SK-N-SH treated with all-trans-retinoic acid at 6 μM for 48 hours (cell line): Measurements from ENCODE around the gene PMM2.

ENCODE experiments used
- ARNTL ChIP-seq: fragments of 450-650 bp; formaldehyde crosslinking; IDR thresholded peaks from 2 replicates; pipeline ENCODE4 v1.5.0; 2020; ENCODE audit warnings: low read depth, mild to moderate bottlenecking, moderate library complexity, borderline replicate concordance
- BACH2 ChIP-seq: fragments of 250-450 bp; sonication (Bioruptor Pico); IDR thresholded peaks from 2 replicates; pipeline ENCODE4 v1.9.0; 2021; ENCODE audit warnings: mild to moderate bottlenecking, borderline replicate concordance
- CREB5 ChIP-seq: fragments of 250-450 bp; sonication (Bioruptor Pico); IDR thresholded peaks from 2 replicates; pipeline ENCODE4 v1.5.1; 2020; ENCODE audit warnings: low read depth, mild to moderate bottlenecking, moderate library complexity
- CSRNP3 ChIP-seq: fragments of 250-450 bp; sonication (Bioruptor Pico); IDR thresholded peaks from 2 replicates; pipeline ENCODE4 v1.5.1; 2021; ENCODE audit warnings: mild to moderate bottlenecking, moderate library complexity
- ISL1 ChIP-seq: fragments of 250-450 bp; sonication (Bioruptor Pico); IDR thresholded peaks from 2 replicates; pipeline ENCODE4 v2.1.2; 2022; ENCODE audit warnings: mild to moderate bottlenecking, moderate library complexity
- OSR1 ChIP-seq: fragments of 250-450 bp; sonication (Bioruptor Pico); IDR thresholded peaks from 2 replicates; pipeline ENCODE4 v1.8.0; 2022; ENCODE audit warnings: moderate library complexity, mild to moderate bottlenecking, inconsistent platforms
- PATZ1 ChIP-seq: fragments of 250-450 bp; sonication (Bioruptor Pico); IDR thresholded peaks from 2 replicates; pipeline ENCODE4 v1.8.0; 2020; ENCODE audit warnings: mild to moderate bottlenecking, moderate library complexity, borderline replicate concordance
- POU6F1 ChIP-seq: fragments of 250-450 bp; sonication (Bioruptor Pico); IDR thresholded peaks from 2 replicates; pipeline ENCODE4 v1.8.0; 2021; ENCODE audit warnings: low read depth, mild to moderate bottlenecking, moderate library complexity, borderline replicate concordance
- PPARA ChIP-seq: fragments of 250-450 bp; sonication (Bioruptor Pico); IDR thresholded peaks from 2 replicates; pipeline ENCODE4 v1.5.0; 2020; ENCODE audit warnings: mild to moderate bottlenecking, borderline replicate concordance
- RARB ChIP-seq: fragments of 250-450 bp; sonication (Bioruptor Pico); IDR thresholded peaks from 2 replicates; pipeline ENCODE4 v1.8.0; 2021; ENCODE audit warnings: mild to moderate bottlenecking, moderate library complexity
- SNAI2 ChIP-seq: fragments of 250-450 bp; sonication (Bioruptor Pico); IDR thresholded peaks from 2 replicates; pipeline ENCODE4 v1.5.0; 2020; ENCODE audit warnings: mild to moderate bottlenecking, moderate library complexity
- TSHZ2 ChIP-seq: fragments of 250-450 bp; sonication (Bioruptor Pico); IDR thresholded peaks from 2 replicates; pipeline ENCODE4 v1.5.0; 2020; ENCODE audit warnings: mild to moderate bottlenecking, moderate library complexity
- ZFP3 ChIP-seq: fragments of 250-450 bp; sonication (Bioruptor Pico); IDR thresholded peaks from 2 replicates; pipeline ENCODE4 v1.5.0; 2020; ENCODE audit warnings: mild to moderate bottlenecking, moderate library complexity

- TF ChIP-seq SNAI2 (CRISPR knock-in tag), result no peak
- no peak for TF ChIP-seq PATZ1 (CRISPR knock-in tag)
- TF ChIP-seq OSR1 (CRISPR knock-in tag), result no peak
- TF ChIP-seq BACH2, result no peak
- no peak for TF ChIP-seq CREB5 (CRISPR knock-in tag)
- no peak for TF ChIP-seq ZFP3 (CRISPR knock-in tag)
- no peak for TF ChIP-seq RARB
- TF ChIP-seq TSHZ2 (CRISPR knock-in tag), result no peak
- no peak for TF ChIP-seq PPARA (CRISPR knock-in tag)
- TF ChIP-seq ARNTL, result no peak
- TF ChIP-seq POU6F1 (CRISPR knock-in tag), result no peak
- TF ChIP-seq CSRNP3 (CRISPR knock-in tag), result no peak
- no peak for TF ChIP-seq ISL1 (CRISPR knock-in tag)
Observed at GRCh38 chr16:8768283-8768682, 29.4 kb upstream of the PMM2 start.
